D341Med (cell line): ENCODE measurements around the gene CIAO2B.
"Not testable (repeated sequence)": the region's sequence is repeated elsewhere in the genome, so short reads cannot be mapped to it uniquely, and the experiment has no call there.

Experiments
- DNase-seq: peaks from one replicate; pipeline ENCODE4 v3.0.0; 2012; ENCODE audit warnings: low spot score

CIAO2B gene

GRCh38 chr16:66936889-66937554 is 2.8 kb upstream of the CIAO2B start:
- DNase-seq: no peak

- no peak for DNase-seq
Observed at GRCh38 chr16:66936462-66936861, 2.3 kb upstream of the CIAO2B start.

GRCh38 chr16:66935314-66936011 is 1.3 kb upstream of the CIAO2B start, which contains the start of gene CES2:
Gene CES2 (plus strand): TSS chr16:66935516. CDS start chr16:66935636, 120 bp downstream.
- no peak for DNase-seq

GRCh38 chr16:66934839-66935313 is 674 bp upstream of the CIAO2B start:
- not testable (repeated sequence) for DNase-seq

GRCh38 chr16:66933776-66934137 is 445 bp downstream of the CIAO2B start:
- DNase-seq: no peak

GRCh38 chr16:66932076-66932475 is 2.1 kb downstream of the CIAO2B start:
- no peak for DNase-seq

- no peak for DNase-seq
Observed at GRCh38 chr16:66931665-66932064, 2.5 kb downstream of the CIAO2B start.

GRCh38 chr16:66930189-66930588 is 4.0 kb downstream of the CIAO2B start:
- no peak for DNase-seq

GRCh38 chr16:66928702-66929388 is 5.4 kb downstream of the CIAO2B start:
- DNase-seq: peak; percentile 70

GRCh38 chr16:66927918-66928649 is 6.1 kb downstream of the CIAO2B start:
- no peak for DNase-seq

- DNase-seq: no peak
Observed at GRCh38 chr16:66926961-66927436, 7.2 kb downstream of the CIAO2B start.

GRCh38 chr16:66926171-66926947 is 7.8 kb downstream of the CIAO2B start:
- no peak for DNase-seq

GRCh38 chr16:66925322-66925840 is 8.8 kb downstream of the CIAO2B start, which contains the start of gene RRAD:
Gene RRAD (minus strand): TSS chr16:66925535. CDS start chr16:66925179, 356 bp downstream.
- no peak for DNase-seq

- no peak for DNase-seq
Observed at GRCh38 chr16:66924527-66925321, 9.5 kb downstream of the CIAO2B start.

GRCh38 chr16:66923866-66924265 is 10.3 kb downstream of the CIAO2B start:
- no peak for DNase-seq

- DNase-seq: peak; percentile 90
Observed at GRCh38 chr16:66923247-66923731, 10.9 kb downstream of the CIAO2B start.

- no peak for DNase-seq
Observed at GRCh38 chr16:66921729-66922450, 12.3 kb downstream of the CIAO2B start.

GRCh38 chr16:66920924-66921680 is 13.1 kb downstream of the CIAO2B start:
- DNase-seq: no peak

- DNase-seq: no peak
Observed at GRCh38 chr16:66920299-66920590, 14.0 kb downstream of the CIAO2B start.
